Activated CD8-positive, alpha-beta T cell treated with anti-CD3 and anti-CD28 coated beads for 36 hours (primary cell): ENCODE measurements around the gene GRM2. TPM values are rescaled to one million over a fixed set of nuclear protein-coding genes. Genes with fewer than 3 reads are reported as not detected.

Source experiments
- ATAC-seq: fragments of 200-7000 bp; cut with Tn5 transposase; one replicate; pipeline ENCODE4 v1.10.0; 2021; ENCODE audit warnings: mild to moderate bottlenecking, moderate library complexity
- CTCF ChIA-PET: fragments of 350-600 bp; sonication (Branson Sonifier 250); formaldehyde crosslinking; loops from one replicate; lab custom pipeline; 2021; ENCODE audit warnings: antibody characterized with exemption; lab: Charles Lee
- POLR2A ChIA-PET: fragments of 350-600 bp; sonication (Branson Sonifier 250); formaldehyde crosslinking; loops from one replicate; lab custom pipeline; 2021; ENCODE audit warnings: antibody characterized with exemption; lab: Charles Lee
- DNase-seq: peaks from one replicate; pipeline ENCODE4 v3.0.0-alpha.2; 2020
- H3K27ac Mint-ChIP-seq: one replicate; pipeline ENCODE4 v1.8.0; 2021; ENCODE audit warnings: mild to moderate bottlenecking, mixed read lengths
- H3K27me3 Mint-ChIP-seq: one replicate; pipeline ENCODE4 v1.8.0; 2021; ENCODE audit warnings: mixed read lengths
- H3K36me3 Mint-ChIP-seq: one replicate; pipeline ENCODE4 v1.8.0; 2021; ENCODE audit warnings: low read depth, mixed read lengths
- H3K4me1 Mint-ChIP-seq: one replicate; pipeline ENCODE4 v1.8.0; 2021; ENCODE audit warnings: low read depth, mixed read lengths
- H3K4me3 Mint-ChIP-seq: one replicate; pipeline ENCODE4 v1.8.0; 2021; ENCODE audit warnings: mild to moderate bottlenecking, moderate library complexity, mixed read lengths
- H3K9me3 Mint-ChIP-seq: one replicate; pipeline ENCODE4 v1.8.0; 2021; ENCODE audit warnings: mixed read lengths
- intact Hi-C: fragments of 100-400 bp; cut with micrococcal nuclease; formaldehyde crosslinking; loops from one replicate; pipeline ENCODE4 v1.10.0; 2022
- total RNA-seq, 2 experiments: library from RNA; stranded (reverse); gene quantifications; one replicate each; pipeline ENCODE4 v1.2.3, GENCODE V29; 2021
- TF ChIP-seq, protein P1 (sequence below): fragments of 200-600 bp; IDR thresholded peaks from one replicate; pipeline ENCODE4 v1.8.0; 2022; ENCODE audit warnings: antibody characterized with exemption, mild to moderate bottlenecking

Gene GRM2
- total RNA-seq, 2 experiments from 2014 or later: 0.20 to 0.22 TPM

DNA sequence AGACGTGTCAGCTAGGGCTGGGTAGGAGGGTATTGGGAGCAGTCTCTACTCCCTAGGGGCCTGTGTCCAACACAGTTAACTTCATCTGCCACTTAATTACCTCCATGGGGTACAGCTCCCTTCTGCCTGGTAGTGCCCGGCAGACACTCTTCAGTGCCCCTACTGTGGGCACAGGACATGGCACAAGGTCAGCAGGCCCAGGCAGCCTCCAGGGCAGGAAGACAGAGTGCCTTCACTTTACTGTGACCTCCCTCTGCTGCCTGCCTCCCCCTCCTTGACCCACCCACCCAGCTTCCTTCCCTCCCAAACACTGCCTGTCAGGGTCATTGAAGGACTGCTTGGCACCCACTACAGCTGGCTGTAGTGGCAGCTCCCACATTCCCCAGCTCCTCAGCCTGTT lies 6.5 kb upstream of the GRM2 start:
- no peaks in the 10 kb centered on the region for H3K9me3 Mint-ChIP-seq
- H3K4me1 Mint-ChIP-seq: no peaks in the 10 kb centered on the region
- ChIA-PET CTCF (interaction anchor here (1.2 to 1.5 kb wide), 2 partner anchors 19 to 155 kb away, joined by 3 to 4 read pairs; no protein-coding TSS in a partner anchor), POLR2A (interaction anchor here (0.8 kb wide), 1 partner anchor 14 kb away, joined by 3 read pairs; no protein-coding TSS in a partner anchor)
- H3K27me3 Mint-ChIP-seq: no peaks in the 10 kb centered on the region
- peaks cover 8% of the 10 kb centered on the region for H3K36me3 Mint-ChIP-seq
- no peak overlapping the region for H3K4me3 Mint-ChIP-seq
- no peak overlapping the region for H3K27ac Mint-ChIP-seq
- intact Hi-C loops: no loop called here
- ATAC-seq: no peak
- TF ChIP-seq, protein P1, sequence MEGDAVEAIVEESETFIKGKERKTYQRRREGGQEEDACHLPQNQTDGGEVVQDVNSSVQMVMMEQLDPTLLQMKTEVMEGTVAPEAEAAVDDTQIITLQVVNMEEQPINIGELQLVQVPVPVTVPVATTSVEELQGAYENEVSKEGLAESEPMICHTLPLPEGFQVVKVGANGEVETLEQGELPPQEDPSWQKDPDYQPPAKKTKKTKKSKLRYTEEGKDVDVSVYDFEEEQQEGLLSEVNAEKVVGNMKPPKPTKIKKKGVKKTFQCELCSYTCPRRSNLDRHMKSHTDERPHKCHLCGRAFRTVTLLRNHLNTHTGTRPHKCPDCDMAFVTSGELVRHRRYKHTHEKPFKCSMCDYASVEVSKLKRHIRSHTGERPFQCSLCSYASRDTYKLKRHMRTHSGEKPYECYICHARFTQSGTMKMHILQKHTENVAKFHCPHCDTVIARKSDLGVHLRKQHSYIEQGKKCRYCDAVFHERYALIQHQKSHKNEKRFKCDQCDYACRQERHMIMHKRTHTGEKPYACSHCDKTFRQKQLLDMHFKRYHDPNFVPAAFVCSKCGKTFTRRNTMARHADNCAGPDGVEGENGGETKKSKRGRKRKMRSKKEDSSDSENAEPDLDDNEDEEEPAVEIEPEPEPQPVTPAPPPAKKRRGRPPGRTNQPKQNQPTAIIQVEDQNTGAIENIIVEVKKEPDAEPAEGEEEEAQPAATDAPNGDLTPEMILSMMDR: no peak
- DNase-seq: no peak

DNA sequence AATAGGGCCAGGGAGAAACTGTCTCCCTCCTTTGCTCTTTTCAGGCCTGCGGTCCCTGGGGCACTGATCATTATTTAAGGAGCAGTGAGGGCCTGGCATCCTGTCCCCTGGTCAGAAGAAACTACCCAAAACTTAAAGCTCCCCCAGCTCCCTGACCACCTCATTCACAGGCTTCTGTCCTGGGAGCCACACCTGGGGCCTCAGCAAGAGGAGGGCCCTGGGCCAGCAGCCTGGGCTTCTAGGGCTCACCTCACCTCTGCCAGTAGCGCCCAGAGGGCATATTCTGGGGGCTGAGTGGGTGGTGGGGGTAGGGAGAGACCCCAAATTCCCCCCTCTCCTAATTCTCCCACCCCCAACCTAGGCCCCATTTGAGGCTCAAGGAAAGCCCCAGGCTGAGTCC lies 4.7 kb upstream of the GRM2 start:
- peaks cover 8% of the 10 kb centered on the region for H3K36me3 Mint-ChIP-seq
- ChIA-PET POLR2A (no interaction called here), CTCF (no interaction called here)
- TF ChIP-seq, protein P1: no peak
- H3K4me1 Mint-ChIP-seq: peaks cover 6% of the 10 kb centered on the region
- H3K9me3 Mint-ChIP-seq: no peaks in the 10 kb centered on the region
- ATAC-seq (no peak), DNase-seq (no peak)
- no peaks in the 10 kb centered on the region for H3K27me3 Mint-ChIP-seq
- H3K4me3 Mint-ChIP-seq: no peak overlapping the region
- no peak overlapping the region for H3K27ac Mint-ChIP-seq
- intact Hi-C loops: no loop called here

DNA sequence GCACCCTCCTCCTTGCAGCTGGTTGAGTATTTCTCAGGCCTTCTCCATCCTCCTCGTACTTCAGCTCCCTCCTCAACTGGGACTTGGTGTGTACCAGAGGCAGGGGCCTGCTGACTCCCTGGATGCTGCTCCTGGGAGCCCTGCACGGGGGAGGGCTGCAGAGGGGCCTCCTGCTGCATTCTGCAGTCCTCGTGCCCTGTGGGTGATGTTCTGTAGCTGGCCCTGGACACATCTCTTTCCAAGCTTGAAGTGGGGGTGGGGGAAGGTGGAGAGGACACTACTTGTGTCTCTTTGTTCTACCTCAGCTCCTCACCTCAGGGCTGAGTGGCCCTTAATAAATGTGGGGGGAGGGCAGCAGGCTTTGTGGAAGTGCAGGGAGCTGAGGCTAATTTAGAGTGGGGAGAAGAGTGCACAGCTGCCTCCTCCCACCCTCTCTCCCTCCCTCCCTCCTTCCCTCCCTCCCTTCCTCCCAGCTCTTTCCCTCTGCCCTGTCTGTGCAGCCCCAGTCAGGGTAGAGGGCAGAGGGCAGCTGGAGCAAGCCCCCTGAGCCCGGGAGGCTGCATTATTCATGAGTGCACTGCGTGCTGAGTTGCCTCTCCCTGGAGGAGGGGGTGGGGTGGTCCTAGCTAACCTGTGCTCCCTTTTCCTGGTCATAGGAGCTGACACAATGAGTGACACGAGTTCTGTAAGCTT lies 3.7 kb upstream of the GRM2 start:
- DNase-seq (no peak), ATAC-seq (no peak)
- H3K4me1 Mint-ChIP-seq: peaks cover 9% of the 10 kb centered on the region
- CTCF ChIA-PET: no interaction called here
- peaks cover 2% of the 10 kb centered on the region for H3K27me3 Mint-ChIP-seq
- peaks cover 6% of the 10 kb centered on the region for H3K36me3 Mint-ChIP-seq
- no peak overlapping the region for H3K4me3 Mint-ChIP-seq
- TF ChIP-seq, protein P1: no peak
- POLR2A ChIA-PET: no interaction called here
- intact Hi-C loops: no loop called here
- H3K27ac Mint-ChIP-seq: no peak overlapping the region
- no peaks in the 10 kb centered on the region for H3K9me3 Mint-ChIP-seq

DNA sequence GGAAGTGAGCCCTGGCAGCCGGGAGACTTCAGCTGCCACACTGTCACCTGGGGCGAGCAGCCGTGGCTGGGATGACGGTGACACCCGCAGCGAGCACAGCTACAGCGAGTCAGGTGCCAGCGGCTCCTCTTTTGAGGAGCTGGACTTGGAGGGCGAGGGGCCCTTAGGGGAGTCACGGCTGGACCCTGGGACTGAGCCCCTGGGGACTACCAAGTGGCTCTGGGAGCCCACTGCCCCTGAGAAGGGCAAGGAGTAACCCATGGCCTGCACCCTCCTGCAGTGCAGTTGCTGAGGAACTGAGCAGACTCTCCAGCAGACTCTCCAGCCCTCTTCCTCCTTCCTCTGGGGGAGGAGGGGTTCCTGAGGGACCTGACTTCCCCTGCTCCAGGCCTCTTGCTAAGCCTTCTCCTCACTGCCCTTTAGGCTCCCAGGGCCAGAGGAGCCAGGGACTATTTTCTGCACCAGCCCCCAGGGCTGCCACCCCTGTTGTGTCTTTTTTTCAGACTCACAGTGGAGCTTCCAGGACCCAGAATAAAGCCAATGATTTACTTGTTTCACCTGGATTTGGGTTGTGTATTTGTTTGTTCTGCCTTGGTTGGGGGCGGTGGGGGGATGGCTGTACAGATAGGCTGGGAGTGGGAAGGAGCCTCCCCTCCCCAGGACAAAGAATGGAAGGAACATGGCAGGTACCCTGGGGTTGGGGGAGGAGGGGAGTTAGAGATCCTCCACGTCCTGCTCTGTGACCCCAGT lies 2.9 kb upstream of the GRM2 start:
- no peak for ATAC-seq
- peaks cover 2% of the 10 kb centered on the region for H3K27me3 Mint-ChIP-seq
- no peak for DNase-seq
- H3K4me1 Mint-ChIP-seq: peaks cover 9% of the 10 kb centered on the region
- ChIA-PET CTCF (interaction anchor here (1.0 kb wide), 1 partner anchor 23 kb away, joined by 3 read pairs; no protein-coding TSS in a partner anchor), POLR2A (no interaction called here)
- no peaks in the 10 kb centered on the region for H3K9me3 Mint-ChIP-seq
- no peak overlapping the region for H3K4me3 Mint-ChIP-seq
- no peak overlapping the region for H3K27ac Mint-ChIP-seq
- intact Hi-C loops: no loop called here
- TF ChIP-seq, protein P1: no peak
- H3K36me3 Mint-ChIP-seq: peaks cover 3% of the 10 kb centered on the region

DNA sequence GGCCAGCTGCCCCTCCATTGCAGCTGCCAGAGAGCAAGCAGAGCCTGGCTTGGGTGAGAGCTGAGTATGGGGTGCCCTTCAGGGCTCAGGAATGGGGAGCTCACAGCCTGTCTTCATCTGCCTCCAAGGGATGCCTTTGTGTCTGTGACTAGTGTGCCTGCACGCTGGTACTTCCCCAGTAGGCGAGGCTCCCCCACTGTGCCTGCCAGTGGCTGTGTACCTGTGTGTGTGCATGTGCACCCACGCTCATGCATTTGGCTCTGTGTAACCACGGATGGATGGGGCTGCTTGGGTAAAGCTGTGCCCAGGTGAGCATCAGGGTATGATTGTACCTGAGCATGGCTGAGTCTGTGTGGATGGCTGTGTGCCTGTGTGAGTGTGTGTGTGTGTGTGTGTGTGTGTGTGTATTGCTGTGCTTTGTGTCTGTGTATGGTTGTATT lies 2.3 kb upstream of the GRM2 start:
- no peak for DNase-seq
- ATAC-seq: no peak

More for the DNA sequence above, 2.3 kb upstream of the GRM2 start:
- Mint-ChIP-seq H3K4me3 (no peak overlapping the region), H3K36me3 (no peaks in the 10 kb centered on the region), H3K27ac (no peak overlapping the region), H3K9me3 (no peaks in the 10 kb centered on the region), H3K4me1 (peaks cover 9% of the 10 kb centered on the region), H3K27me3 (peaks cover 2% of the 10 kb centered on the region)
- TF ChIP-seq, protein P1: no peak
- intact Hi-C loops: no loop called here
- POLR2A ChIA-PET: interaction anchor here (1.0 kb wide), 1 partner anchor 14 kb away, joined by 4 read pairs; no protein-coding TSS in a partner anchor
- CTCF ChIA-PET: interaction anchor here (1.0 to 1.1 kb wide), 2 partner anchors 14 to 24 kb away, joined by 3 to 10 read pairs; no protein-coding TSS in a partner anchor
